Subcutaneous adipose tissue (tissue), 4 donors: ENCODE measurements around the gene ANTXR1. TPM values are rescaled to one million over a fixed set of nuclear protein-coding genes. Genes with fewer than 3 reads are reported as not detected.

Experiments used
- CTCF ChIP-seq: fragments of 450-650 bp; IDR thresholded peaks from one replicate; pipeline ENCODE4 v1.5.1; 2016; ENCODE audit warnings: low read depth, mild to moderate bottlenecking, control low read depth, antibody characterized with exemption, moderate library complexity
- total RNA-seq, 4 donors: library from RNA; depleted of rRNA; stranded (reverse); fragments of >200 nt; gene quantifications; one replicate each; pipeline ENCODE4 v1.1.0, GENCODE V29; 2016

The ANTXR1 gene
- total RNA-seq, 4 donors from 2014 or later: 45.4 to 88.7 (median 67.0) TPM

- no peak for TF ChIP-seq CTCF
Observed at GRCh38 chr2:69061525-69061924, 48.5 kb downstream of the ANTXR1 start.

- TF ChIP-seq CTCF: no peak
Observed at GRCh38 chr2:69062307-69062962, 49.5 kb downstream of the ANTXR1 start.

GRCh38 chr2:69065735-69066336, 52.9 kb downstream of the ANTXR1 start:
- TF ChIP-seq CTCF: no peak

DNA sequence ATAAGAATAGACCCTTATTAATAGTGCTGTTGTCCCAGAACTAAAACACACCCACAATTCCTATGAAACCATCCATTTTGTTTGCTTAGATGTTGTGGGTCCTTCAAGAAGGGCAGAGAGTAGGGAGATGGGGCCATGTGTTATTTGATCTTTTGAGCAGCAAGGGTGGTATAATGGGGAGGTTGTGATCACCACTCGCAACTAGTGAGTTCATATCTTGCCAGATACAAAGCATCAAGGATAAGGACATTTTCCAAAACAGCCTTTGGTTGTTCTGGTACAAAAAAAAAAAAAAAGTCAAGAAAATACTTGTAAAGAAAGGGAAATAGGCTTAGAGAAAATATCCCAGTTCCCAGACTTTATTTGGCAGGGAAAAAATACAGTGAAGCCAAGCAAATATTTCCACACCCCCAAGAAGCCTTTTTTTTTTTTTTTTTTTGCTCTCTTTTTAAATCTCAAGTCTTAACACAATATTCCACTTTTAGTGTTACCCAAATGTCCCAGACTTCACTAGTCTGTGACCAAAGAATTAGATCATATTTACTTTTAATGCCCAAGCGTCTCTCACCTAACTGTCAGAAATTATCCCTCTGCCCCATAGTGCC, 54.1 kb downstream of the ANTXR1 start:
- no peak for TF ChIP-seq CTCF

- TF ChIP-seq CTCF: no peak
Observed at GRCh38 chr2:69067866-69068265, 54.9 kb downstream of the ANTXR1 start.

DNA sequence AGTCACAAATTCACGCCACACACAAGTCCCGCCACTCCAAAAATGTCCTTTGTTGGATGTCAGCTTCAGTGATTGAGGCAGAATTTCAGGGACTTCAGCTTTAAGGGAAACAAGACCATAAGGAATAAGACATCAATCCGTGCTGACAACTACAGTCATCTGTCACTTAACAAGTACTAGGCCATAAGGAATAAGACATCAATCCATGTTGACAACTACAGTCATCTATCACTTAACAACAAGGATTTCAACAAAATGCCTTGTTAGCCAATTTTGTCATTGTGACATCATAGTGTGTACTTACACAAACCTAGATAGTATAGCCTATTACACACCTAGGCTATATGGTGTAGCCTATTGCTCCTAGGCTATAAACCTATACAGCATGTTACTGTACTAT, 58.0 kb downstream of the ANTXR1 start:
- TF ChIP-seq CTCF: no peak

DNA sequence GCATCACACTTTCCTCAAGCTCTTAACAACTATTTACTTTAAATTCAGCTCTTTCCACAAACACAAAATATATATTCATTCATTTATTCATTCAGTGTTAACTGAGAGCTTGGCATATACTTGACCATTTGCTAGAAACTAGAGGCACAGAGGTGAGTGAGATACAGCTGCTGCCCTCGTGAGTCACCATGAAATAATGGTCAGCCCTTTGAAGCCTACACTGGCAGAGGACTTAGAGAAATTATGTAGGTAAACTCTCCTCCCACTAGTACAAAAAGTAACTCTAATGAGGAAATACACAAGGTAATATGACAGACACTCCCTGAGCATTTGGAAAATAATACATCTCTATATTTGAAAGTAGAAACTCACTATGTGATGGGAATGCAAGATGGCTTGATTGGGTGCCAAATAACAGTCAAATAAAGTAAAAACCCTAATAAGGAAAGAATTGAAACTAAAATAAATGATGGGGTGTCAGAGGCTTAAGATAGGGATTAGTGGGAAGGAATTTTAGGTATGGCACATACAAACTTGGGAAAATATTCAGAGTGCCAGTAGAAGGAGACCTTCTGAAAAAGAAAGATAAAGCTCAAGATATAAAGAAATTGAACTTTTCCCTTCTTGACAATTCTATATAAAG, 61.1 kb downstream of the ANTXR1 start:
- TF ChIP-seq CTCF: no peak
